GM21737 (cell line): Measurements from ENCODE around the gene KCNH1.

Experiments
- ATAC-seq: cut with Tn5 transposase; IDR thresholded peaks from one replicate; pipeline ENCODE4 v1.9.1; 2021; ENCODE audit warnings: mild to moderate bottlenecking, moderate library complexity; ENCODE audit not compliant: unreplicated experiment

The KCNH1 gene

DNA sequence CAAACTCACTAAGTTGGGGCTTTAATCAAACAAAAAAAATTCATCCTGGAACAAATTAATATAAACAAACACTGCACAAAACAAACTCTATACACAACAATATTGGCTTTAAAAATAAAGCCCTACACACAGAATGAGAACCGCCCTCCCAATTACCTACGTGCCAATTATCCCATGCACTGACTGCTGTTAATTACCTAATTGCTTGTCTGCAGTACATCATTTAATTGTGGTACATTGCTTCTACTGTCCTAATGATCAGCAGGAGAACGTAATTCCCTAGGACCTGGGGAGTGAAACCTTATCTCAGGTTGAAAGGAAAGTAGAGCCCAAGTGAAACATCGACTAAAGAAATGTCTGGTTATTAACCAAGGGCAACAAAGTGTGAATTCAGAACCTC, 364.5 kb downstream of the KCNH1 start:
- ATAC-seq: no peak

DNA sequence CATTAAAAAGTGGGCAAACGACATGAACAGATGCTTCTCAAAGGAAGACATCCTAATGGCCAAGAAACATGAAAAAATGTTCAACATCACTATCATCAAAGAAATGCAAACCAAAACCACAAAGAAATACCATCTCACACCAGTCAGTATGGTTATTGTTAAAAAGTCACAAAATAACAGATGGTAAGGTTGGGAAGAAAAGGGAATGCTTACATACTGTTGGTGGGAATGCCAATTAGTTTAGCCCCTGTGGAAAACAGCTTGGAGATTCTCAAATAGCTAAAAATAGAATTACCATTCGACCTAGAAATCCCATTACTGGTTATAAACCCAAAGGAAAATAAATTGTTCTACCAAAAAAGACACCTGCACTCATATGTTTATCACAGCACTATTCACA, 369.4 kb downstream of the KCNH1 start:
- ATAC-seq: no peak

DNA sequence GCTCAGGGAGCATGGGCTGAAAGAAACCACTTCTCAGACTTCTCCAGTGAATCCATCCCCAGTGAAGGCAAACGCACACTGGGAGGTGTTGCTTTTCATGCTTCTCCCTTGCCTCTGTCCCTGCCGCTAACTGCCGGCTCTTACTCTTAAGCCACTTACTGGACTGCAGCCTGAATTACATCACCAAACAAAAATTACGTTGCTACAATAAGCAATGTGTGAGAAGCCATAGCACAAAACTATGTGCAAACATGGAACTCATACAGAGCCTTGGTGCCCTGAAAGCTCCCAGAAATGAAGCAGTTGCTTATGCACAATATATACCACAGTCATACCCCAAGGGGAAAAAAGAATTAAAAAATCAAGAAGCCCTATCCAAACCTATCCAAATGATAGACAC, 375.2 kb downstream of the KCNH1 start:
- ATAC-seq: no peak

DNA sequence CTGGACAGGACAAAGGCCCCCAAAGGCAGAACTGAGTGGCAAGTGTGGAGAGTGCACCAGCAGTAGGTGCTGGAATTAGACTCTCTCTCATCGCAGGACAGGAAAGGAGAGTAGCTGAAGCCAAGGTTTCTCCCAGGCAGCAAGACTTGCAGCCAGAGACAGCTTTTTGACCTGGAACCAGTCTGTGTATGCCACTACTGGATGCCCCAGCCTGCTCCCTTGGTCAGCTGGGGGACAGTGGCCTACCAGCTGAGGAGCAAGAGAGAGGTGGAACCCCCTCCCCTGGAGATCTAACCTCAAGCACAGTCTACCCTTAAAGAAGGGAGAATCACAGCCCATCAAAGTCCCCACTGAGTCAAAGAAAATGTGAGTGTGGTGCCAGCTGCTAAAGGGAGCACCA, 375.7 kb downstream of the KCNH1 start:
- ATAC-seq: no peak

DNA sequence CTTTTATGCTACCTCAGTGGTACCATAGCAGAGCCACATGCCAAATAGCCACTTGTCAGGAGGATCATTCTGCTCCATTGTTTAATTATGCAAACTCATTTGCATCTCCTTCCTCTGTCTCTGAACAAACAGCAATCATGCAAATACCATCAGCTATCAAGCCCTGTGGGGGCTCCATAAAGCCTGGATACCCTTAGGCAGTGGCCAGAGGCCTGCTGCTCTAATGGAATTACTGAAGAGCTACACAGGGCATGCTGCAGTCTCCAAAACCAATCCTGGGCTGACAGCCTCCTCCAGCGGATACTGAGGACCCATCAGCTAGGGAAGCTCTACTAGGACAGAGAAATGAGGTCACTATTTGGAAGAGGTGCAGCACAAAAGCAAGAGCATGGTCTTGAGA, 376.3 kb downstream of the KCNH1 start:
- no peak for ATAC-seq

DNA sequence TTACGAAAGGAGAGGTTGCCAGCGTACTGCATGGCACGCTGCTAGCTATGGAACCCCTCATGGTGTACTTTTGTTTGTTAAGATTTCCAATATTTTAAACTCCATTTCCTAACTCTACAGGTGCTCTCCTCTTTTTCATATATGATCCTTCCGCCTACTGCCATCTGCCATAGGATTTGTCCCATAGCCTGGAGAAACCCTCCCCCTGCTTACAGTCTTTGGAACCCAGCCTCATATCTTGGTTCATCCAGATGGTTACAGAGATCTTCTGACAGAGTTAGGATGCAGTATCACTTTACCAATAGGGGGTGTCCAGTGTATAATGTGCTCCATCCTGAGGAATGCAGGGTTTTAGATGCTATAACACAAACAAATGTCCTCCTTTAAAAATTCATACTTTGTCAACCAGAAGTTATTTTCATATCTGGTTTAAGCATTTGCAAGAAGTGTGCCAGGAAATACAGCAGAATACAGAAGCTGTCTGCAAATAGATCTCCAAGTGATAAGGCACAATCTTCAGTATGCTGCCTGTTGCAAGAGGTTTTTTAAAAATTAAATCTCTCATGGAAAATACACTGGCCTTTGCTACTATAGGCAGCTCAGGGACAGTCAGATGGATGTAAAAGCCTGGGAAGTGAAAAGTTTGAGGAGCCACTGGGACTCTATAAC, 377.8 kb downstream of the KCNH1 start:
- no peak for ATAC-seq

DNA sequence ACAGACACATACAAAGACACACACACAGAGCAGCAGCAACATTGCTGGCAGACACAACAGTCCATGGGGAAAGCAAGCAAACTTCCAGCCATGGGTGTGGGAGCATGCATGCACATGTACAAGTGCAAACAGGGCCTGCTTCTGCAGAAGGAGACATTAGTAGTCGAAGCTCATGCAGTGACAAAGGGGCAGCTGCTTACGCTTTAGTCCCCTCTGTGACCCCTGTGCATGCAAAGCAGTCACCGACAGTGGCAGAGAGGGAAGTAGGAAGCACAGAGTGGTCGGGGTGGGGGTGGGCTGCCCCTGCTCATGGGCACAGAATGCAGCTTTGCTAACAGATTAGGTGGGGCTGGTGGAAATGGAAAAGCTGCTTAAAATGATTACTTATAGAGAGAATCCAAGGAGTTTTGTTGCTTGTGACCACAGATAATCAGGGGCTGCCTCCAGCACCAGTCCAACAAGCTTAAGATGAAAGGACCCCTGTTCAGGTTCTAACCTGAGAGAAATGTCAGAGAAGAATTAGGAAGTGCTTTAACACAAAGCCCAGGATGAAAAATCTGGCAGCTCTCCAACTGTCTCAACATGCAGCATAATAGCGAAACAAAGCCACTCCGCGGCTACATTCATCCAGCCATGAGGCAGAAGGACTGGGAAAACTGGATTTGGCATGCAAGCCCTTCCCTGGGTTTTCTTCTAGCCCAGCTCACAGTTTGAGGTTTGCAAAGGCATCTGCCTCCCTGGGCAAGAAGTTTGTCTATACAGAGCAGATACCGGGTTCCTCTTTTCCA, 378.9 kb downstream of the KCNH1 start:
- no peak for ATAC-seq

DNA sequence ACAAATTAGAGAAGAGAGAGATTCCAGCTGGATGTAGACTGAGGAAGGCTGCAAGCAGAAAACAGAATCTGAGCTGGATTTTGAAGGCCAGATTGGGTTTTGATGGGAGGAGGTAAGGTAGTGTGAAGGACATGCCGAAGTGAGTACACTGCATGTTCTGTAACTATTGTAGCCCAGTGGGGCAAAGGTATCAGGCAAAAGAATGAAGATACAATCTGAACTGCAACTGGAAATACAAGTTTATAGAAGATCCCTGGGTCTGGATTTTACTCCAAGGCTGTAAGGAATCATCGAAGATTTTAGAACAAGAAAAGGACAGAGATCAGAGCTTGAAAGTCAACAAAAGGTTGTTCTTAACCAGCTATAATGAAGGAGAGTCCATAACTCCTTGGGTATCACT, 382.0 kb downstream of the KCNH1 start:
- no peak for ATAC-seq

DNA sequence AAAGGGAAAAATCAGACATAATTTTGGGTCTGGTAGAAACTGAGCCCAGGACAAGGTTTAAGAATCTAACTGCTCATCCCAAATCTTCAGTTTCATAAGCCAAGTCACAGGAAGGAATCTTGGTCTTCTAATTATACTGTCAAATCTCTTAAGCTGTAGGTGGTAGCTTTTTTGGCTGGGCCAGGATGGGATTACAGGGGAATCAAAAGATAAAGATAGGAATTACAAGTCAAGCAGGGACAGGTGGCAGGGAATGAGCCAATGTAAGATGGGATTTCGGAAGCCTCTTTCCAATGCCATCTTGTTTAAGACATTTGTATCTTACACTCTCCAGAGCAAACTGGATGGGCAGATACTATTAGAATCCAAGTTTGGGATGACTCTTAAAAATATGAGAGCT, 383.5 kb downstream of the KCNH1 start:
- ATAC-seq: no peak

DNA sequence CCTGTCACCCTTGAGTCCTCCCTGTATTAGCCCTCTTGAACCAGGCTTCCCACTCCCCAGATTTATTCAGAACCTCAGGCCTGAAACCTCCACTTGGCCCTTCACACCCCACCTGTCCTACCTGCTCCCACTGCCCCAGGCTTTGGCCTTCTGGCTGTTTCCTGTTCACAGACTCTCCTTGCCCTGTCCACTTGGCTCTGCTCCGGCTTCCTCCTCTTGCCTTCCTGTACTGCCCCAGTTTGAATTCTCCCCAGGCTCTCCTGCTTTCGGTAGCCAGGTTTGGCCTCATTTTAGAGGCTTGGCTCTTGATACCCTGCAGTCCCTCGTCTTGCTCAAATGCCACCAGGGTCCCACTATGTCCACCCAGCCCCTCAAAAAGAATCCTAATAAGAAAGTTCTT, 385.2 kb downstream of the KCNH1 start:
- ATAC-seq: no peak

DNA sequence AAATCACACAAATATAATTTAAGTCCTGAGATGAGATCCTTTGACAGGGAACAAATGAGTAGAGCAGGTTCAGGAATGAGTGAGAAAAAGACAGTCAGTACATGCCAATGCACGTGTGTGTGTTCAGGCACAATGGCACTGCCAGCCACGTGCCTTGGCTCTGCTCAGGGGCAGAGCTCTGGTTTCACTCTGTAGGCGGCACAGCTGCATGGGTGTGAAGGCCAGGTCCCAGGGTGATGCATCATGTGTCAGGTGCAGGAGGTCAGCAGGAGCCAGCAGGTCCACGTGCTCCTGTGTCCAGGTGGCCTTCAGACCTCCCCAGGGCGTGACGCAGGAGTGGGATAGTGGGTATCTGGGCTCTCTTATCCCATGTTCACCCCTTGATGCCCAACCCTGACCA, 386.1 kb downstream of the KCNH1 start:
- ATAC-seq: no peak

DNA sequence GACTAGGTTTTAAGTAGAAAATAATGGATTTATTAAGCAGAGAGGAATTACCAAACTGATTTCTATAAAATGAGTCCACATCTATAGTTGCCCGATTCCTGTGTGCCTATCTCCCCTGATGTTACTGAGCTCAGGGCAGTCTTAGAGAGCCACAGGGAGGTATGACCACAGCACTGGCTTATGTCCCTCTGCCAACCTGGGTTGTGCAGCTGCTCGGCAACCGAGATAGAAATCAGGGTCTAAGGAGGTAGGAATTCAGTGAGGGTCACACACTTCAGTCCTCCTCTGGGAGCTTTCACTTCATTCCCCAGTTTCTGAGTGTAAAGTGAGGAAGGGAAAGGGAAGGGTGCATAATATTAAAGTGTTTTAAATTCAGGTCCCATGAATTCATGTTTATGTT, 386.8 kb downstream of the KCNH1 start:
- ATAC-seq: no peak

DNA sequence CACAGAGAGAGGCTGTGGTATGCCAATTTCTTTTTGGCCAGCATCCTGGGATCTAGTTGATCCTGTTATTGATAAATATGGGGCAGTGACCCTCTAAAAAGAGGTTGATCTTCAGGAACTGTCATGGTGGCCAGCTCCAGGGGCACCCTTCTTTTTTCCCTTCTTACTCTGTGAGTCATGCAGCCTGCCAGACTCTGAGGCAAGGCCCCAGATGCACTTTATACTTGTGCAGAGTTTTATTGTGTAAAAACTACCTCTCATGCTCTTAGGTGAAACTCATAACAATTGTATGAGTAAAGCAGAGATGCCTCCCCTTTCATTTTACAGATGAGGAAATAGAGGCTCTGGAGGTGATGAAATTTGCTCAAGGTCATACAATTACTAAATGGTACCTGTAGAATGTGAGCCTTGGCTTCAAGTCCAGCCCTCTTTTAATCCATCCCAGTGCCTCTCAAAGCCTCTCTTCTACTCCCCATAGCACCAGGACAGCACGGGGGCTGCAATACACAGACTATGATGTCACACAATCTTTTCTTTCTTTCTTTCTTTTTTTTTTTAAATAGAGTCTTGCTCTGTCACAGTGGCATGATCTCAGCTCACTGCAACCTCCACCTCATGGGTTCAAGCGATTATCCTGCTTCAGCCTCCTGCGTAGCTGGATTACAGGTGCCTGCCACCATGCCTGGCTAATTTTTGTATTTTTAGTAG, 387.8 kb downstream of the KCNH1 start:
- no peak for ATAC-seq

DNA sequence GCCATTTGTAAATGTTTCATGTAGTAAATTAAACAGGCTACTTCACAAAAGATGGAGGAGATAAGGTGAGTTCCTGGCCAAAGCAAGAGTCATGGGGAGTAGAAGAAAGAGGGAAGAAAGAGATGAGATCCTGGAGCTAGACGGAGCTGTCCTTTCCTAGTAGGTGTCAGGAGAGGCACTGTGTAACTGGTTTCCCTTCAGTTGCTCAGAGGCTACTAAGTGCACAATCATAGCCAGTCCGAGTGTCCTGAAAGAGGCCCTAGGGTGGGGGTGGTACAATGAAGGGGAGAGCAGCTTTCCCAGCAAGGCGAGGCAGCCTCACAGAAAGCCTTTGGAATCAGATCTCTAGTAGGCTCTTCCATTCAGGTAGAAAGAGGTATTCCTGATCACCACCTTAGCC, 390.9 kb downstream of the KCNH1 start:
- ATAC-seq: no peak

DNA sequence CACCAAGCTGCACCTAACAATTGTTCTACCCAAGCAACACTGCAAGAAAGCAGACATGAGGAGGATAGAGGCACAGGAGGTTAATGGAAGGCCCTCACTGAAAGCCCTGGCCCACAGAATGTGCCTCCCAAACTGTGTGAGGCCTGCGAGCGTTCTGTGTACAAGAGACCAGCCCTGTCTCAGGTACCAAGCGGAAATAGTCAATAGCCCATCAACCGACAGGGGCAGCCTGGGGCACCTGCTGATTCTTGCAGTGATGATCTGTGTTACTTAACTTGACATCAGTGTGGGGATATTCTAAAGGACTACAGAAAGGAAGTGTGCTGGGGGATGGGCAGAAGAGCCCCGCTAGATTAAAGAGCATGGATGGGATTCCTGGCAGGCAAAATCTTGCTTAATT, 392.4 kb downstream of the KCNH1 start:
- no peak for ATAC-seq

DNA sequence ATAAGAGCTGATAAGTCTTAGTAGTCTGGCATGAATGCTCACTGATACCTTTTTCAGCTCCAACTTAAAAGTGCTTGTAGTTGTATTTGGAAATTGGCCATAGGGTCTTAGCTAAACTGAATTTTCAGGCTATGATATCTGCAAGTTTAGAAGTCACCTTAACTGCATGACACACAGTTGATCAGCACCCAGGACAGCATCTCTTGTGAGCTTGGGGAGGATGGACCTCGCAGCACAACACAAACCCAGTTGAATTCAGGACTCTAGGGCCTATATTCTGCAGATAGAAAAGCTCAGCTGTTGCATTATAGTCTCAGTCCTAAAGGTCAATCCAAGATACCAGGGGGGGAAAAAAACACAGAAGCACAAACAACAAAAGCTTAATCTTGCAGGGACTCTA, 394.3 kb downstream of the KCNH1 start:
- no peak for ATAC-seq

DNA sequence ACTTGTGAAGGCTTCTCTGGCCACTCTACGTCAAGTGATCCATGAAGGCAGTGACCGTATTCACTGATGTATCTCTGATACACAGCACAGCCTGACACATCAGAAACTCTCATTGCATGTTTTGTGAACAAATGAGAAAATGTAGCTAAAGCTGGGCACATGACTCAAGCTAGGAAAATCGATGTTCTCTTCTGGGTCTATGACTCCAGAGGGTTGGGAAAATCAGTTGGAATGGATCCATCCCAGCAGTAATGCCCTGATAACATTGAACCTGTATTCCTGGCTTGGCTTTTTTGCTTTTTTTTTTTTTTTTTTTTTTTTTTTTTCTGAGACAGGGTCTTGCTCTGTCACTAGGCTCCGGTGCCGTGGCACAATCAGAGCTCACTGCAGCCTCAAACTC, 395.7 kb downstream of the KCNH1 start:
- no peak for ATAC-seq

DNA sequence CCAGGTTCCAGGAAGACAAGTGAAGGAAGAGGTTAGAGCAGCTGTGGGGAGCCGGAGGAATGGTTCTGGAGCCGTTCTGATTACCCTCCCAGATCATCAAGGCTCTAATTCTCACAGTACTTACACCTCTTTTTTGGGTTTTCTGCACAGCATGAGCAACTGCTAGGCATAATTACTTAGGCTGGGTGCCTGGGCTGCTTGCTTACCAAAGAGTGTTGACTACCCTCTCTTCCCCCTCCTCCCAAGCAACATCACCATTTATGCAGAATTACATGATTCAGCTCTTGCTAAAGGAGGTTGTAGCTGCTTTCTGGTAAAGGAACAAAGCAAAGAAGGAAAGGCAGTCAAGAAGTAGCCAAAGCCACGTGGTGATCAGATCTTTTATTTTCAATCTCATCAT, 397.2 kb downstream of the KCNH1 start:
- no peak for ATAC-seq

DNA sequence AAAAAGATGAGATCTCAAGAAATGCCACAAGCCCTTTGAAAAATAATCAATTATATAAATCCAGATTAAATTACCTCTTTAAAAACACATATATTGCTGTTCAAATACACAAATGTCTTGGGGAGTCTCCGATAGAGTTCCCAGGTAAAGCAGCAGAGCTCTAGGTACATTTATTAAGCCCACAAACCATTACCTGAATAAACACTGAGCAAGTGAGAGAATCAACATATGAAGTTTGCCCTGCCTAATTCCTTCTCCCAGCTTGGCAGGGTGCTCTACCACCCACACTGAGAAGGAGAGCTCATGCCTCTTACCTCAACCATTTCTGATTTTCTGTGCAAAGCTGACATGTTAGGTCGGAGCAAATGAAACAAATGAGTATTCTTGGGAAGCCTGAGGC, 402.4 kb downstream of the KCNH1 start:
- no peak for ATAC-seq

DNA sequence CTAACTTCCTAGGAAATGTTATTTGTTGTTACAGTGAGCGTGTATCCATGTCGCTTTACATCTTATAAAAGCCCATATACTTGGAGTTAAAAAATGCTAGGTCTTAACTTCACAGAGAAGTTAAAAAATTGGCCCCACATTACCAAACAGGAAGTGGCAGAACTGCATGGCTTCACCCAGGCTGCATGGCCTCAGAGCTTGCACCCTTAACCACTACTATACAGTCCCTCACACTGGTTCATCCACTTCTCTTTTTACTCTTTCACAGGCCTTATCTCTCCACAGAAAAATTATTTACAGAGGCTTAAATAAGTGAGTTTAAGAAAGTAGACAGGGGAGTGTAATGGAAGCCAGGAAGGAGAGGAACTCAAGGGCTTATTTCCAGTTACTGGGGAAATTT, 402.8 kb downstream of the KCNH1 start:
- no peak for ATAC-seq

DNA sequence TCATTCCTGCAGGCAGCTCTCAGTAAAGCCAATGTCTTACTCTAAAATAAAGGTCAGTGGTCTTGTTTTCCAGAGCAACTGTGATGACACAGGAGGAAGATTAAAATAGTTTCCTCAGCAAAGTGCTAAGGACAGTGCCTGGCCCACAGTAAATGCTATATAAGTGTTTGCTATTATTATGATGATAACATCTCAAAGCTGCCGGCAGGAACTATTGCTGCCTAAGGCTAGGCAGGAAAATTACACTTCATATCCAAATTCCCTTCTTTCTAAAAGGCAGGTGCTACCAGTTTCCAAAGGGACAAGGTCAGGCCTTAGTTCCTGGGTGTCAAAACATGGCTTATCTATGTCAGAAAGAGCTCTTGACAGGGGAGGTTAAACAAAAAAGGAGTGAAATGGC, 403.9 kb downstream of the KCNH1 start:
- ATAC-seq: no peak
